ENCODE results near the gene UQCRC1. TPM values are rescaled to one million over a fixed set of nuclear protein-coding genes. Genes with fewer than 3 reads are reported as not detected.

UQCRC1 gene
- total RNA-seq, 1 donor from 2014 or later: 165 TPM

GRCh38 chr3:48595526-48596121 lies 13.8 kb downstream of the UQCRC1 start:
- Mint-ChIP-seq H3K27ac (ENCODE audit: unreplicated experiment) (no peak overlapping the region), H3K27me3 (ENCODE audit: unreplicated experiment) (peaks cover 18% of the 10 kb centered on the region), H3K9me3 (ENCODE audit: unreplicated experiment) (no peaks in the 10 kb centered on the region), H3K4me3 (ENCODE audit: unreplicated experiment) (no peak overlapping the region), H3K36me3 (ENCODE audit: low read depth, unreplicated experiment) (peaks cover 8% of the 10 kb centered on the region), H3K4me1 (ENCODE audit: unreplicated experiment) (no peaks in the 10 kb centered on the region)
- no peak for TF ChIP-seq CTCF (IDR thresholded peaks at IDR 0.05; ENCODE audit: unreplicated experiment)
- no peak for DNase-seq (ENCODE audit: low spot score)

GRCh38 chr3:48595075-48595525 lies 14.3 kb downstream of the UQCRC1 start, which contains the start of gene COL7A1:
COL7A1 (minus strand) TSS chr3:48595329; CDS start chr3:48595159, 170 bp downstream.
- DNase-seq (ENCODE audit: low spot score): no peak
- no peak within 1 kb of the TSS for H3K27ac Mint-ChIP-seq (ENCODE audit: unreplicated experiment)
- peaks cover 19% of the 10 kb centered on the region for H3K27me3 Mint-ChIP-seq (ENCODE audit: unreplicated experiment)
- no peaks in the 10 kb centered on the region for H3K4me1 Mint-ChIP-seq (ENCODE audit: unreplicated experiment)
- TF ChIP-seq CTCF (IDR thresholded peaks at IDR 0.05; ENCODE audit: unreplicated experiment): no peak
- H3K9me3 Mint-ChIP-seq (ENCODE audit: unreplicated experiment): no peaks in the 10 kb centered on the region
- H3K36me3 Mint-ChIP-seq (ENCODE audit: low read depth, unreplicated experiment): peaks cover 8% of the 10 kb centered on the region
- no peak within 1 kb of the TSS for H3K4me3 Mint-ChIP-seq (ENCODE audit: unreplicated experiment)

- no peak for TF ChIP-seq CTCF (IDR thresholded peaks at IDR 0.05; ENCODE audit: unreplicated experiment)
- H3K4me3 Mint-ChIP-seq (ENCODE audit: unreplicated experiment): no peak overlapping the region
- peaks cover 11% of the 10 kb centered on the region for H3K36me3 Mint-ChIP-seq (ENCODE audit: low read depth, unreplicated experiment)
- peaks cover 3% of the 10 kb centered on the region for H3K4me1 Mint-ChIP-seq (ENCODE audit: unreplicated experiment)
- peaks cover 22% of the 10 kb centered on the region for H3K27me3 Mint-ChIP-seq (ENCODE audit: unreplicated experiment)
- no peak for DNase-seq (ENCODE audit: low spot score)
- no peak overlapping the region for H3K27ac Mint-ChIP-seq (ENCODE audit: unreplicated experiment)
- no peaks in the 10 kb centered on the region for H3K9me3 Mint-ChIP-seq (ENCODE audit: unreplicated experiment)
Measured at GRCh38 chr3:48594417-48595049, 14.9 kb downstream of the UQCRC1 start.

GRCh38 chr3:48593337-48593736 lies 16.1 kb downstream of the UQCRC1 start:
- Mint-ChIP-seq H3K27ac (ENCODE audit: unreplicated experiment) (no peak overlapping the region), H3K27me3 (ENCODE audit: unreplicated experiment) (peaks cover 23% of the 10 kb centered on the region), H3K9me3 (ENCODE audit: unreplicated experiment) (no peaks in the 10 kb centered on the region), H3K4me3 (ENCODE audit: unreplicated experiment) (no peak overlapping the region), H3K4me1 (ENCODE audit: unreplicated experiment) (peaks cover 3% of the 10 kb centered on the region), H3K36me3 (ENCODE audit: low read depth, unreplicated experiment) (peaks cover 11% of the 10 kb centered on the region)
- TF ChIP-seq CTCF (IDR thresholded peaks at IDR 0.05; ENCODE audit: unreplicated experiment): no peak
- no peak for DNase-seq (ENCODE audit: low spot score)

GRCh38 chr3:48592519-48593087 lies 16.8 kb downstream of the UQCRC1 start:
- H3K4me3 Mint-ChIP-seq (ENCODE audit: unreplicated experiment): no peak overlapping the region
- H3K36me3 Mint-ChIP-seq (ENCODE audit: low read depth, unreplicated experiment): peaks cover 11% of the 10 kb centered on the region
- H3K4me1 Mint-ChIP-seq (ENCODE audit: unreplicated experiment): peaks cover 3% of the 10 kb centered on the region

More at GRCh38 chr3:48592519-48593087, 16.8 kb downstream of the UQCRC1 start:
- TF ChIP-seq CTCF (IDR thresholded peaks at IDR 0.05; ENCODE audit: unreplicated experiment): no peak
- Mint-ChIP-seq H3K27me3 (ENCODE audit: unreplicated experiment) (peaks cover 23% of the 10 kb centered on the region), H3K27ac (ENCODE audit: unreplicated experiment) (no peak overlapping the region), H3K9me3 (ENCODE audit: unreplicated experiment) (no peaks in the 10 kb centered on the region)
- no peak for DNase-seq (ENCODE audit: low spot score)

Measured in endothelial cell (in vitro differentiated cells).